GM12872 (cell line): ENCODE results near the gene PCDH17.

Experiments
- CTCF ChIP-seq: IDR thresholded peaks from 3 replicates; pipeline ENCODE4 v1.5.1; 2011; ENCODE audit warnings: low read depth, mild to moderate bottlenecking, low read length, moderate library complexity; ENCODE audit not compliant: insufficient read depth

The PCDH17 gene

GRCh38 chr13:57666131-57666953, 34.8 kb downstream of the PCDH17 start:
- TF ChIP-seq CTCF = no peak

- no peak for TF ChIP-seq CTCF
Measured at GRCh38 chr13:57672168-57672567, 40.6 kb downstream of the PCDH17 start.

GRCh38 chr13:57673197-57673596, 41.7 kb downstream of the PCDH17 start:
- TF ChIP-seq CTCF = no peak

GRCh38 chr13:57675526-57675925, 44.0 kb downstream of the PCDH17 start:
- TF ChIP-seq CTCF = no peak

- TF ChIP-seq CTCF = no peak
Measured at GRCh38 chr13:57680609-57681008, 49.1 kb downstream of the PCDH17 start.

GRCh38 chr13:57682128-57682716, 50.7 kb downstream of the PCDH17 start:
- TF ChIP-seq CTCF = no peak

- TF ChIP-seq CTCF = no peak
Measured at GRCh38 chr13:57698851-57699250, 67.3 kb downstream of the PCDH17 start.
